Measurements from ENCODE around the gene KRTAP12-4. TPM values are rescaled to one million over a fixed set of nuclear protein-coding genes. Genes with fewer than 3 reads are reported as not detected.
"Not testable (repeated sequence)": the region's sequence is repeated elsewhere in the genome, so short reads cannot be mapped to it uniquely, and the experiment has no call there.

Gene KRTAP12-4
- total RNA-seq, 2 experiments from 2014 or later, result not detected

GRCh38 chr21:44685050-44685449, 30.6 kb upstream of the KRTAP12-4 start:
- H3K9me3 Mint-ChIP-seq (ENCODE audit: insufficient read depth); H3K27ac Mint-ChIP-seq; H3K27me3 Mint-ChIP-seq (ENCODE audit: low read depth); H3K4me3 Mint-ChIP-seq; CTCF ChIA-PET; H3K36me3 Mint-ChIP-seq (ENCODE audit: low read depth); ATAC-seq; H3K4me1 Mint-ChIP-seq (ENCODE audit: low read depth); POLR2A ChIA-PET: not testable (repeated sequence)
- DNase-seq, result peak; percentile 18

- no peak for ATAC-seq
- no peak overlapping the region for H3K27ac Mint-ChIP-seq
Measured at GRCh38 chr21:44684483-44684882, 30.0 kb upstream of the KRTAP12-4 start.

GRCh38 chr21:44684077-44684476, 29.6 kb upstream of the KRTAP12-4 start:
- ChIA-PET POLR2A (no interaction called here), CTCF (no interaction called here)
- no peaks in the 10 kb centered on the region for H3K36me3 Mint-ChIP-seq (ENCODE audit: low read depth)
- H3K27me3 Mint-ChIP-seq (ENCODE audit: low read depth), result peaks cover 11% of the 10 kb centered on the region
- no peaks in the 10 kb centered on the region for H3K9me3 Mint-ChIP-seq (ENCODE audit: insufficient read depth)
- no peak overlapping the region for H3K4me3 Mint-ChIP-seq
- DNase-seq, result no peak
- peaks cover 9% of the 10 kb centered on the region for H3K4me1 Mint-ChIP-seq (ENCODE audit: low read depth)
- ATAC-seq, result no peak
- no peak overlapping the region for H3K27ac Mint-ChIP-seq

More at GRCh38 chr21:44684483-44684882, 30.0 kb upstream of the KRTAP12-4 start:
- POLR2A ChIA-PET, result no interaction called here
- Mint-ChIP-seq H3K4me3 (no peak overlapping the region), H3K9me3 (ENCODE audit: insufficient read depth) (no peaks in the 10 kb centered on the region), H3K36me3 (ENCODE audit: low read depth) (no peaks in the 10 kb centered on the region), H3K4me1 (ENCODE audit: low read depth) (peaks cover 9% of the 10 kb centered on the region), H3K27me3 (ENCODE audit: low read depth) (peaks cover 10% of the 10 kb centered on the region)
- DNase-seq, result no peak
- CTCF ChIA-PET, result no interaction called here

GRCh38 chr21:44682580-44683151, 28.2 kb upstream of the KRTAP12-4 start:
- Mint-ChIP-seq H3K36me3 (ENCODE audit: low read depth) (no peaks in the 10 kb centered on the region), H3K9me3 (ENCODE audit: insufficient read depth) (no peaks in the 10 kb centered on the region), H3K4me1 (ENCODE audit: low read depth) (peaks cover 9% of the 10 kb centered on the region), H3K27me3 (ENCODE audit: low read depth) (peaks cover 11% of the 10 kb centered on the region), H3K4me3 (no peak overlapping the region), H3K27ac (no peak overlapping the region)
- CTCF ChIA-PET, result interaction anchor here (1.0 to 1.1 kb wide), 3 partner anchors 9 to 172 kb away, joined by 3 to 4 read pairs (median 3); no protein-coding TSS in a partner anchor
- DNase-seq, result no peak
- no peak for ATAC-seq
- POLR2A ChIA-PET, result no interaction called here

- POLR2A ChIA-PET, result no interaction called here
- ATAC-seq, result no peak
- H3K9me3 Mint-ChIP-seq (ENCODE audit: insufficient read depth), result no peaks in the 10 kb centered on the region
- H3K27me3 Mint-ChIP-seq (ENCODE audit: low read depth), result peaks cover 11% of the 10 kb centered on the region
- H3K4me3 Mint-ChIP-seq, result no peak within 1 kb of the TSS
- peaks cover 9% of the 10 kb centered on the region for H3K4me1 Mint-ChIP-seq (ENCODE audit: low read depth)
- CTCF ChIA-PET, result interaction anchor here (1.0 to 1.1 kb wide), 3 partner anchors 8 to 172 kb away, joined by 3 to 4 read pairs (median 3); no protein-coding TSS in a partner anchor
- H3K27ac Mint-ChIP-seq, result no peak within 1 kb of the TSS
- DNase-seq, result no peak
- no peaks in the 10 kb centered on the region for H3K36me3 Mint-ChIP-seq (ENCODE audit: low read depth)
Measured at GRCh38 chr21:44681861-44682579, 27.6 kb upstream of the KRTAP12-4 start, which contains the start of gene KRTAP12-1. Gene KRTAP12-1 (minus strand): TSS chr21:44682163. CDS start chr21:44682123, 40 bp downstream.

GRCh38 chr21:44681152-44681551, 26.7 kb upstream of the KRTAP12-4 start:
- POLR2A ChIA-PET, result no interaction called here
- Mint-ChIP-seq H3K27me3 (ENCODE audit: low read depth) (peaks cover 11% of the 10 kb centered on the region), H3K4me1 (ENCODE audit: low read depth) (peaks cover 3% of the 10 kb centered on the region), H3K4me3 (no peak overlapping the region), H3K36me3 (ENCODE audit: low read depth) (no peaks in the 10 kb centered on the region), H3K9me3 (ENCODE audit: insufficient read depth) (no peaks in the 10 kb centered on the region), H3K27ac (no peak overlapping the region)
- ATAC-seq (no peak), DNase-seq (no peak)
- CTCF ChIA-PET, result interaction anchor here (1.0 kb wide), 1 partner anchor 112 kb away, joined by 3 read pairs; no protein-coding TSS in a partner anchor

- no peaks in the 10 kb centered on the region for H3K4me1 Mint-ChIP-seq (ENCODE audit: low read depth)
- ChIA-PET POLR2A (no interaction called here), CTCF (interaction anchor here (0.7 kb wide), 1 partner anchor 167 kb away, joined by 3 read pairs; no protein-coding TSS in a partner anchor)
- no peak overlapping the region for H3K4me3 Mint-ChIP-seq
- H3K9me3 Mint-ChIP-seq (ENCODE audit: insufficient read depth), result peaks cover 4% of the 10 kb centered on the region
- ATAC-seq, result no peak
- H3K36me3 Mint-ChIP-seq (ENCODE audit: low read depth), result no peaks in the 10 kb centered on the region
- DNase-seq, result no peak
- no peak overlapping the region for H3K27ac Mint-ChIP-seq
- H3K27me3 Mint-ChIP-seq (ENCODE audit: low read depth), result peaks cover 18% of the 10 kb centered on the region
Measured at GRCh38 chr21:44677881-44678280, 23.4 kb upstream of the KRTAP12-4 start.

- Mint-ChIP-seq H3K36me3 (ENCODE audit: low read depth) (peaks cover 3% of the 10 kb centered on the region), H3K27me3 (ENCODE audit: low read depth) (peaks cover 10% of the 10 kb centered on the region), H3K9me3 (ENCODE audit: insufficient read depth) (peaks cover 24% of the 10 kb centered on the region), H3K27ac (no peak overlapping the region), H3K4me3 (no peak overlapping the region), H3K4me1 (ENCODE audit: low read depth) (no peaks in the 10 kb centered on the region)
- POLR2A ChIA-PET, result no interaction called here
- CTCF ChIA-PET, result no interaction called here
- ATAC-seq, result no peak
- DNase-seq, result no peak
Measured at GRCh38 chr21:44671911-44672310, 17.5 kb upstream of the KRTAP12-4 start.

GRCh38 chr21:44670642-44671432, 16.4 kb upstream of the KRTAP12-4 start:
- Mint-ChIP-seq H3K4me1 (ENCODE audit: low read depth) (no peaks in the 10 kb centered on the region), H3K27me3 (ENCODE audit: low read depth) (peaks cover 9% of the 10 kb centered on the region), H3K4me3 (no peak overlapping the region), H3K36me3 (ENCODE audit: low read depth) (peaks cover 3% of the 10 kb centered on the region), H3K9me3 (ENCODE audit: insufficient read depth) (peaks cover 22% of the 10 kb centered on the region), H3K27ac (no peak overlapping the region)
- ChIA-PET POLR2A (no interaction called here), CTCF (no interaction called here)
- ATAC-seq, result no peak
- no peak for DNase-seq

- Mint-ChIP-seq H3K27me3 (ENCODE audit: low read depth) (peaks cover 7% of the 10 kb centered on the region), H3K36me3 (ENCODE audit: low read depth) (peaks cover 9% of the 10 kb centered on the region), H3K4me1 (ENCODE audit: low read depth) (no peaks in the 10 kb centered on the region), H3K4me3 (no peak overlapping the region), H3K27ac (no peak overlapping the region), H3K9me3 (ENCODE audit: insufficient read depth) (peaks cover 32% of the 10 kb centered on the region)
- ATAC-seq (no peak), DNase-seq (no peak)
- POLR2A ChIA-PET, result no interaction called here
- CTCF ChIA-PET, result interaction anchor here (1.1 kb wide), 1 partner anchor 157 kb away, joined by 3 read pairs; no protein-coding TSS in a partner anchor
Measured at GRCh38 chr21:44667612-44668011, 13.2 kb upstream of the KRTAP12-4 start.

- CTCF ChIA-PET, result interaction anchor here (1.1 kb wide), 1 partner anchor 156 kb away, joined by 3 read pairs; no protein-coding TSS in a partner anchor
- H3K27ac Mint-ChIP-seq, result no peak within 1 kb of the TSS
Measured at GRCh38 chr21:44666401-44667320, 12.2 kb upstream of the KRTAP12-4 start, which contains the start of gene KRTAP12-2. Gene KRTAP12-2 (minus strand): TSS chr21:44666927. CDS start chr21:44666886, 41 bp downstream.

More at GRCh38 chr21:44666401-44667320, 12.2 kb upstream of the KRTAP12-4 start, which contains the start of gene KRTAP12-2:
- H3K36me3 Mint-ChIP-seq (ENCODE audit: low read depth), result peaks cover 9% of the 10 kb centered on the region
- peaks cover 31% of the 10 kb centered on the region for H3K9me3 Mint-ChIP-seq (ENCODE audit: insufficient read depth)
- H3K4me1 Mint-ChIP-seq (ENCODE audit: low read depth), result no peaks in the 10 kb centered on the region
- peaks cover 9% of the 10 kb centered on the region for H3K27me3 Mint-ChIP-seq (ENCODE audit: low read depth)
- DNase-seq (no peak), ATAC-seq (no peak)
- POLR2A ChIA-PET, result interaction anchor here (0.6 kb wide), 1 partner anchor 65 kb away, joined by 3 read pairs; no protein-coding TSS in a partner anchor
- H3K4me3 Mint-ChIP-seq, result no peak within 1 kb of the TSS

All from activated CD8-positive, alpha-beta T cell treated with anti-CD3 and anti-CD28 coated beads, Interleukin-2, amount 10 ng/mL, durations not matched to agents 7 days and 5 days (primary cell).